Measurements from ENCODE around the gene ARL4D.

- TF ChIP-seq ZNF837 (tag by site-specific recombination; IDR thresholded peaks at IDR 0.05) (no peak), PATZ1 (tag by site-specific recombination; IDR thresholded peaks at IDR 0.05) (no peak), ZNF274 (IDR thresholded peaks at IDR 0.05; ENCODE audit: low read length) (no peak), ZNF274 (tag by site-specific recombination; IDR thresholded peaks at IDR 0.05; ENCODE audit: borderline replicate concordance) (no peak), ZNF747 (tag by site-specific recombination; IDR thresholded peaks at IDR 0.05) (no peak), ZBTB17 (tag by site-specific recombination; IDR thresholded peaks at IDR 0.05) (no peak), ZNF350 (tag by site-specific recombination; IDR thresholded peaks at IDR 0.05) (no peak), ZBTB44 (tag by site-specific recombination; IDR thresholded peaks at IDR 0.05) (no peak), ZBTB20 (tag by site-specific recombination; IDR thresholded peaks at IDR 0.05) (no peak), KLF10 (tag by site-specific recombination; IDR thresholded peaks at IDR 0.05) (no peak), ZBTB49 (tag by site-specific recombination; IDR thresholded peaks at IDR 0.05; ENCODE audit: low read depth) (no peak), ZNF768 (tag by site-specific recombination; IDR thresholded peaks at IDR 0.05) (no peak)
- TF ChIP-seq, protein P1, sequence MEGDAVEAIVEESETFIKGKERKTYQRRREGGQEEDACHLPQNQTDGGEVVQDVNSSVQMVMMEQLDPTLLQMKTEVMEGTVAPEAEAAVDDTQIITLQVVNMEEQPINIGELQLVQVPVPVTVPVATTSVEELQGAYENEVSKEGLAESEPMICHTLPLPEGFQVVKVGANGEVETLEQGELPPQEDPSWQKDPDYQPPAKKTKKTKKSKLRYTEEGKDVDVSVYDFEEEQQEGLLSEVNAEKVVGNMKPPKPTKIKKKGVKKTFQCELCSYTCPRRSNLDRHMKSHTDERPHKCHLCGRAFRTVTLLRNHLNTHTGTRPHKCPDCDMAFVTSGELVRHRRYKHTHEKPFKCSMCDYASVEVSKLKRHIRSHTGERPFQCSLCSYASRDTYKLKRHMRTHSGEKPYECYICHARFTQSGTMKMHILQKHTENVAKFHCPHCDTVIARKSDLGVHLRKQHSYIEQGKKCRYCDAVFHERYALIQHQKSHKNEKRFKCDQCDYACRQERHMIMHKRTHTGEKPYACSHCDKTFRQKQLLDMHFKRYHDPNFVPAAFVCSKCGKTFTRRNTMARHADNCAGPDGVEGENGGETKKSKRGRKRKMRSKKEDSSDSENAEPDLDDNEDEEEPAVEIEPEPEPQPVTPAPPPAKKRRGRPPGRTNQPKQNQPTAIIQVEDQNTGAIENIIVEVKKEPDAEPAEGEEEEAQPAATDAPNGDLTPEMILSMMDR (tag by site-specific recombination; IDR thresholded peaks at IDR 0.05) = no peak
- TF ChIP-seq, protein P2, sequence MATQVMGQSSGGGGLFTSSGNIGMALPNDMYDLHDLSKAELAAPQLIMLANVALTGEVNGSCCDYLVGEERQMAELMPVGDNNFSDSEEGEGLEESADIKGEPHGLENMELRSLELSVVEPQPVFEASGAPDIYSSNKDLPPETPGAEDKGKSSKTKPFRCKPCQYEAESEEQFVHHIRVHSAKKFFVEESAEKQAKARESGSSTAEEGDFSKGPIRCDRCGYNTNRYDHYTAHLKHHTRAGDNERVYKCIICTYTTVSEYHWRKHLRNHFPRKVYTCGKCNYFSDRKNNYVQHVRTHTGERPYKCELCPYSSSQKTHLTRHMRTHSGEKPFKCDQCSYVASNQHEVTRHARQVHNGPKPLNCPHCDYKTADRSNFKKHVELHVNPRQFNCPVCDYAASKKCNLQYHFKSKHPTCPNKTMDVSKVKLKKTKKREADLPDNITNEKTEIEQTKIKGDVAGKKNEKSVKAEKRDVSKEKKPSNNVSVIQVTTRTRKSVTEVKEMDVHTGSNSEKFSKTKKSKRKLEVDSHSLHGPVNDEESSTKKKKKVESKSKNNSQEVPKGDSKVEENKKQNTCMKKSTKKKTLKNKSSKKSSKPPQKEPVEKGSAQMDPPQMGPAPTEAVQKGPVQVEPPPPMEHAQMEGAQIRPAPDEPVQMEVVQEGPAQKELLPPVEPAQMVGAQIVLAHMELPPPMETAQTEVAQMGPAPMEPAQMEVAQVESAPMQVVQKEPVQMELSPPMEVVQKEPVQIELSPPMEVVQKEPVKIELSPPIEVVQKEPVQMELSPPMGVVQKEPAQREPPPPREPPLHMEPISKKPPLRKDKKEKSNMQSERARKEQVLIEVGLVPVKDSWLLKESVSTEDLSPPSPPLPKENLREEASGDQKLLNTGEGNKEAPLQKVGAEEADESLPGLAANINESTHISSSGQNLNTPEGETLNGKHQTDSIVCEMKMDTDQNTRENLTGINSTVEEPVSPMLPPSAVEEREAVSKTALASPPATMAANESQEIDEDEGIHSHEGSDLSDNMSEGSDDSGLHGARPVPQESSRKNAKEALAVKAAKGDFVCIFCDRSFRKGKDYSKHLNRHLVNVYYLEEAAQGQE (tag by site-specific recombination; IDR thresholded peaks at IDR 0.05) = no peak
These were observed 8.2 kb downstream of the ARL4D start for GRCh38 chr17:43406676-43407645.

Data from HEK293 (cell line).